ENCODE results near the gene PIGT. TPM values are rescaled to one million over a fixed set of nuclear protein-coding genes. Genes with fewer than 3 reads are reported as not detected.
A peak's percentile ranks its signal among the peaks of the same experiment; 100 is the strongest.

Gene PIGT
- total and polyA plus RNA-seq, 2 of the 4 experiments (the other 2 are of a cell fraction): 31.2 to 145 TPM

- in situ Hi-C loops (cut with MboI; ENCODE audit: low sequenced_read_pairs) (no loop called here), dilution Hi-C loops (cut with HindIII; ENCODE audit: low sequenced_read_pairs, unreplicated experiment) (no loop called here), intact Hi-C loops (cut with micrococcal nuclease) (no loop called here)
- H4K20me1 ChIP-seq (ENCODE audit: insufficient read depth, low read length): no peaks in the 10 kb centered on the region
- H3K4me1 ChIP-seq (ENCODE audit: control insufficient read depth, insufficient read depth, low read length): no peaks in the 10 kb centered on the region; the same call in 1 of the 2 replicates
- no peak overlapping the region for H3K27ac ChIP-seq (ENCODE audit: insufficient read depth, low read length)
- peak overlapping the region; percentile 62; the same call in 1 of the 2 replicates for H3K4me2 ChIP-seq (ENCODE audit: low read depth, low read length)
- no peaks in the 10 kb centered on the region for H3K79me1 ChIP-seq (ENCODE audit: low read depth in 1 of 2, low read length in 2 of 2)
- H3K14ac ChIP-seq (replicated peaks; ENCODE audit: low read depth, low read length): no peak overlapping the region
- ATAC-seq (ENCODE audit: low read depth) (peak; percentile 90), DNase-seq (no peak)
- WGBS, 2 experiments (ENCODE audit: extremely low coverage in 2 of 2, insufficient read length in 1 of 2): 4% methylated on average over 22 of the region's 50 CpGs; no CpG with 5 or more reads in 1 of the 2 experiments
- no peak overlapping the region for H2BK20ac ChIP-seq (ENCODE audit: low read depth, low read length)
- no peak overlapping the region for H2BK15ac ChIP-seq (ENCODE audit: low read depth, low read length)
- no peak overlapping the region for H3K56ac ChIP-seq (ENCODE audit: extremely low read depth, insufficient read depth, low read length)
- no peaks in the 10 kb centered on the region for H3K9me3 ChIP-seq (ENCODE audit: control insufficient read depth, insufficient read depth, low read length)
- no peak overlapping the region for H4K91ac ChIP-seq (ENCODE audit: insufficient read depth, low read depth, low read length)
- H4K8ac ChIP-seq (ENCODE audit: low read depth in 2 of 2, low read length in 2 of 2): no peak overlapping the region
- no peak overlapping the region for H2AK9ac ChIP-seq (replicated peaks; ENCODE audit: low read depth, low read length, poor library complexity)
- H4K5ac ChIP-seq (ENCODE audit: low read depth, low read length): no peak overlapping the region
- BruUV-seq (replicated peaks): no TSS peak
- TF ChIP-seq USF2 (IDR thresholded peaks at IDR 0.05; ENCODE audit: low read depth, low read length) (no peak), CTCF (conservative IDR thresholded peaks at IDR 0.05; ENCODE audit: low read depth, low read length) (no peak), FOS (IDR thresholded peaks at IDR 0.05; ENCODE audit: low read depth, low read length) (no peak), CEBPB (IDR thresholded peaks at IDR 0.05; ENCODE audit: low read depth, low read length) (no peak), RCOR1 (IDR thresholded peaks at IDR 0.05; ENCODE audit: insufficient replicate concordance, low read length) (no peak), ELK1 (IDR thresholded peaks at IDR 0.05; ENCODE audit: borderline replicate concordance, low read depth, low read length) (no peak), RFX5 (IDR thresholded peaks at IDR 0.05; ENCODE audit: low read depth, low read length) (no peak), MAZ (IDR thresholded peaks at IDR 0.05; ENCODE audit: borderline replicate concordance, low read depth, low read length) (no peak), CHD1 (IDR thresholded peaks at IDR 0.05; ENCODE audit: low read depth, low read length) (no peak), POLR2A (IDR thresholded peaks at IDR 0.05; ENCODE audit: low read depth, low read length) (no peak), NFE2L2 (IDR thresholded peaks at IDR 0.05; ENCODE audit: low read depth, low read length) (no peak), RAD21 (IDR thresholded peaks at IDR 0.05; ENCODE audit: low read length) (no peak), MXI1 (IDR thresholded peaks at IDR 0.05; ENCODE audit: borderline replicate concordance, low read depth, low read length) (no peak), SMC3 (IDR thresholded peaks at IDR 0.05; ENCODE audit: low read depth, low read length) (no peak), BHLHE40 (IDR thresholded peaks at IDR 0.05; ENCODE audit: low read depth, low read length) (no peak), MAFK (IDR thresholded peaks at IDR 0.05; ENCODE audit: low read depth, low read length) (no peak)
- ChIA-PET CTCF (interaction anchor here (0.8 kb wide), 1 partner anchor 427 kb away, joined by 3 read pairs; no protein-coding TSS in a partner anchor), POLR2A (ENCODE audit: unreplicated experiment) (no interaction called here)
- peak overlapping the region; percentile 7; the same call in 1 of the 2 replicates for H3K4me3 ChIP-seq (ENCODE audit: insufficient read depth, low read depth, low read length)
- H3K9ac ChIP-seq (ENCODE audit: low read depth, low read length): no peak overlapping the region
- H3K4ac ChIP-seq (ENCODE audit: low read depth, low read length): no peak overlapping the region
- H3K36me3 ChIP-seq (ENCODE audit: control insufficient read depth, insufficient read depth, low read length): no peaks in the 10 kb centered on the region
- peaks cover 43% of the 10 kb centered on the region for H3K27me3 ChIP-seq (ENCODE audit: control insufficient read depth, insufficient read depth, low read length)
- no peak overlapping the region for H2AK5ac ChIP-seq (ENCODE audit: low read depth, low read length)
- H3K23ac ChIP-seq (ENCODE audit: low read depth, low read length): no peak overlapping the region
- no peak overlapping the region for H3K18ac ChIP-seq (ENCODE audit: low read depth, low read length)
- no peak overlapping the region for H2BK5ac ChIP-seq (ENCODE audit: low read depth, low read length, poor library complexity, severe bottlenecking)
- peak overlapping the region; percentile 78 for H2AFZ ChIP-seq (replicated peaks; ENCODE audit: low read length, poor library complexity)
- H2BK120ac ChIP-seq (ENCODE audit: low read depth, low read length): no peak overlapping the region
- H3K9me1 ChIP-seq (ENCODE audit: insufficient read depth, low read length): no peaks in the 10 kb centered on the region
Measured at GRCh38 chr20:45470262-45470931, 54.5 kb downstream of the PIGT start.

Measured in IMR-90 (cell line).